H1 (cell line): ENCODE data around the gene DDI2. TPM values are rescaled to one million over a fixed set of nuclear protein-coding genes. Genes with fewer than 3 reads are reported as not detected.

ENCODE experiments used
- CTCF ChIA-PET: fragments of 300-600 bp; sonication (Branson Sonifier 250); formaldehyde crosslinking; loops from one replicate; lab custom pipeline; 2021; ENCODE audit not compliant: partially characterized antibody; lab: Charles Lee
- POLR2A ChIA-PET: fragments of 300-600 bp; sonication (Branson Sonifier 250); formaldehyde crosslinking; loops from one replicate; lab custom pipeline; 2021; ENCODE audit warnings: inconsistent platforms; ENCODE audit not compliant: partially characterized antibody; lab: Charles Lee
- DNase-seq, 2 experiments: peaks; one replicate each; pipeline versions ENCODE4 v3.0.0 to v3.0.0-alpha.2; 2010 to 2022; ENCODE audit warnings: low spot score in 2 of 2, low read depth in 1 of 2, mixed read lengths in 1 of 2
- FAIRE-seq: peaks from 2 replicates; lab custom pipeline; 2011; peaks lifted over from hg19 to GRCh38; lab: Jason Lieb, UNC
- H2AFZ ChIP-seq: 2 replicates; pipeline ENCODE4 v1.8.1; 2012; ENCODE audit warnings: low read length, inconsistent platforms
- H2AK5ac ChIP-seq: 2 replicates; pipeline ENCODE4 v1.6.1; 2013; ENCODE audit warnings: low read depth, low read length
- H2BK120ac ChIP-seq: replicated peaks from 2 replicates; pipeline ENCODE3; 2013; ENCODE audit warnings: low read depth, low read length, inconsistent platforms
- H2BK12ac ChIP-seq: 2 replicates; pipeline ENCODE4 v1.6.1; 2013; ENCODE audit warnings: low read depth, low read length
- H2BK15ac ChIP-seq: 2 replicates; pipeline ENCODE4 v1.6.1; 2013; ENCODE audit warnings: low read length
- H2BK20ac ChIP-seq: 2 replicates; pipeline ENCODE4 v1.6.1; 2013; ENCODE audit warnings: low read length
- H2BK5ac ChIP-seq: 2 replicates; pipeline ENCODE4 v1.6.1; 2013; ENCODE audit warnings: low read depth, low read length
- H3K14ac ChIP-seq: 2 replicates; pipeline ENCODE4 v1.6.1; 2013; ENCODE audit warnings: inconsistent platforms; ENCODE audit not compliant: insufficient read length
- H3K18ac ChIP-seq: 2 replicates; pipeline ENCODE4 v1.6.1; 2013; ENCODE audit warnings: low read length; ENCODE audit errors: extremely low read depth
- H3K23ac ChIP-seq: 2 replicates; pipeline ENCODE4 v1.6.1; 2013; ENCODE audit warnings: inconsistent platforms; ENCODE audit not compliant: insufficient read length
- H3K23me2 ChIP-seq: 2 replicates; pipeline ENCODE4 v1.6.1; 2013; ENCODE audit warnings: low read depth, low read length
- H3K27ac ChIP-seq: 2 replicates; pipeline ENCODE4 v1.6.1; 2011; ENCODE audit warnings: low read depth, low read length, inconsistent platforms
- H3K27me3 ChIP-seq, 4 experiments: replicated peaks in 1 of 4; 1 replicate in 1 of 4; 2 replicates in 3 of 4; pipeline versions ENCODE4 v1.6.1 to v1.8.1; 2011 to 2013; ENCODE audit warnings: low read length in 3 of 4, mild to moderate bottlenecking in 3 of 4, inconsistent platforms in 2 of 4, mixed read lengths in 2 of 4, moderate library complexity in 1 of 4; ENCODE audit not compliant: control insufficient read depth in 3 of 4, insufficient read depth in 3 of 4; ENCODE audit errors: extremely low read depth in 1 of 4
- H3K36me3 ChIP-seq, 4 experiments: 2 replicates each; pipeline versions ENCODE4 v1.6.1 to v1.8.1; 2011 to 2013; ENCODE audit warnings: mild to moderate bottlenecking in 4 of 4, low read length in 3 of 4, moderate library complexity in 2 of 4, control low read depth in 1 of 4, inconsistent platforms in 1 of 4; ENCODE audit not compliant: insufficient read depth in 4 of 4, control insufficient read depth in 2 of 4
- H3K4ac ChIP-seq: replicated peaks from 2 replicates; pipeline ENCODE3; 2013; ENCODE audit warnings: low read length, low read depth, mixed read lengths, inconsistent platforms; ENCODE audit not compliant: insufficient read length
- H3K4me1 ChIP-seq, 4 experiments: replicated peaks in 1 of 4; 1 replicate in 1 of 4; 2 replicates in 3 of 4; pipeline versions ENCODE4 v1.6.1 to v1.8.1; 2011 to 2013; ENCODE audit warnings: low read length in 3 of 4, inconsistent platforms in 2 of 4, mixed read lengths in 1 of 4; ENCODE audit not compliant: insufficient read depth in 4 of 4, control insufficient read depth in 3 of 4
- H3K4me2 ChIP-seq, 2 experiments: 2 replicates each; pipeline versions ENCODE4 v1.6.1 to v1.8.1; 2011 to 2013; ENCODE audit warnings: low read depth in 2 of 2, low read length in 2 of 2, control low read depth in 1 of 2, inconsistent platforms in 1 of 2, mild to moderate bottlenecking in 1 of 2; ENCODE audit not compliant: insufficient read depth in 1 of 2
- H3K4me3 ChIP-seq, 4 experiments: fragments of 200-600, 300-600 bp in 1 of 4; sonication (generic), shearing (Covaris generic), sonication (Bioruptor Twin) in 1 of 4; 2 replicates each; pipeline versions ENCODE4 v1.5.1 to v1.8.1; 2011 to 2016; ENCODE audit warnings: low read length in 4 of 4, low read depth in 3 of 4, control low read depth in 2 of 4, inconsistent platforms in 2 of 4, mild to moderate bottlenecking in 2 of 4, mixed read lengths in 1 of 4, moderate library complexity in 1 of 4; ENCODE audit not compliant: insufficient read depth in 2 of 4; ENCODE audit errors: extremely low read depth in 1 of 4
- H3K56ac ChIP-seq: replicated peaks from 2 replicates; pipeline ENCODE3; 2013; ENCODE audit warnings: low read depth, mild to moderate bottlenecking, mixed read lengths, low read length, inconsistent platforms; ENCODE audit not compliant: insufficient read length
- H3K79me1 ChIP-seq: 2 replicates; pipeline ENCODE4 v1.6.1; 2013; ENCODE audit warnings: low read depth, low read length, control low read depth
- H3K79me2 ChIP-seq, 2 experiments: 2 replicates each; pipeline versions ENCODE4 v1.6.1 to v1.8.1; 2012 to 2013; ENCODE audit warnings: low read length in 2 of 2, mild to moderate bottlenecking in 2 of 2, inconsistent platforms in 1 of 2; ENCODE audit not compliant: insufficient read depth in 2 of 2, control insufficient read depth in 1 of 2
- H3K9ac ChIP-seq, 4 experiments: replicated peaks in 1 of 4; 1 replicate in 1 of 4; 2 replicates in 3 of 4; pipeline versions ENCODE4 v1.6.1 to v1.8.1; 2011 to 2013; ENCODE audit warnings: low read depth in 3 of 4, low read length in 3 of 4, control low read depth in 2 of 4, mild to moderate bottlenecking in 2 of 4, moderate library complexity in 2 of 4, inconsistent platforms in 1 of 4; ENCODE audit errors: extremely low read depth in 1 of 4
- H3K9me3 ChIP-seq, 2 experiments: 2 replicates each; pipeline versions ENCODE4 v1.6.1 to v1.8.1; 2012 to 2013; ENCODE audit warnings: mild to moderate bottlenecking in 2 of 2, moderate library complexity in 2 of 2, control low read depth in 1 of 2, inconsistent platforms in 1 of 2, low read depth in 1 of 2, low read length in 1 of 2, mixed read lengths in 1 of 2; ENCODE audit not compliant: insufficient read depth in 2 of 2
- H4K20me1 ChIP-seq, 2 experiments: replicated peaks in 1 of 2; 2 replicates each; pipeline versions ENCODE3 to v1.8.1; 2011 to 2013; ENCODE audit warnings: inconsistent platforms in 2 of 2, low read length in 2 of 2, mild to moderate bottlenecking in 1 of 2; ENCODE audit not compliant: insufficient read depth in 2 of 2, control insufficient read depth in 1 of 2
- H4K5ac ChIP-seq: 2 replicates; pipeline ENCODE4 v1.6.1; 2013; ENCODE audit warnings: low read length, low read depth, mixed read lengths, inconsistent platforms; ENCODE audit not compliant: insufficient read length
- H4K8ac ChIP-seq: 2 replicates; pipeline ENCODE4 v1.8.0; 2013; ENCODE audit warnings: mild to moderate bottlenecking, moderate library complexity, low read length, inconsistent platforms; ENCODE audit not compliant: insufficient read depth; ENCODE audit errors: extremely low read depth
- H4K91ac ChIP-seq: replicated peaks from 2 replicates; pipeline ENCODE3; 2013; ENCODE audit warnings: low read length, mixed read lengths, inconsistent platforms; ENCODE audit not compliant: insufficient read length
- ATF2 ChIP-seq: IDR thresholded peaks from 2 replicates; pipeline ENCODE4 v1.6.1; 2012; ENCODE audit warnings: low read length, inconsistent platforms
- BACH1 ChIP-seq: IDR thresholded peaks from 2 replicates; pipeline ENCODE4 v1.6.1; 2012; ENCODE audit warnings: low read length, improper control_type of control experiment
- CBX5 ChIP-seq: fragments of 300-800, 300-1000 bp; sonication (generic); IDR thresholded peaks from 2 replicates; pipeline ENCODE4 v1.7.1; 2016; ENCODE audit warnings: antibody characterized with exemption, low read length, low read depth
- CREB1 ChIP-seq: IDR thresholded peaks from 2 replicates; pipeline ENCODE4 v1.6.1; 2012; ENCODE audit warnings: inconsistent platforms
- HDAC2 ChIP-seq, 2 experiments: fragments of 300-600 bp in 1 of 2; sonication (generic) in 1 of 2; IDR thresholded peaks; 2 replicates each; pipeline ENCODE4 v1.6.1; 2011 to 2012; ENCODE audit warnings: low read depth in 2 of 2, low read length in 2 of 2, mild to moderate bottlenecking in 2 of 2, moderate library complexity in 2 of 2, borderline replicate concordance in 1 of 2, inconsistent platforms in 1 of 2
- MAFK ChIP-seq: IDR thresholded peaks from 2 replicates; pipeline ENCODE4 v1.6.1; 2012; ENCODE audit warnings: low read depth, mild to moderate bottlenecking, improper control_type of control experiment, low read length
- RFX5 ChIP-seq: IDR thresholded peaks from 2 replicates; pipeline ENCODE4 v1.6.1; 2011; ENCODE audit warnings: low read depth, low read length, improper control_type of control experiment, borderline replicate concordance
- SIN3A ChIP-seq, 2 experiments: IDR thresholded peaks in 1 of 2; conservative IDR thresholded peaks in 1 of 2; 2 replicates each; pipeline ENCODE4 v1.6.1; 2011 to 2012; ENCODE audit warnings: low read length in 2 of 2, improper control_type of control experiment in 1 of 2, low read depth in 1 of 2, mild to moderate bottlenecking in 1 of 2
- SP2 ChIP-seq: IDR thresholded peaks from 2 replicates; pipeline ENCODE4 v1.6.1; 2012; ENCODE audit warnings: mild to moderate bottlenecking, low read length, inconsistent platforms
- TAF1 ChIP-seq: IDR thresholded peaks from 2 replicates; pipeline ENCODE4 v1.6.1; 2011; ENCODE audit warnings: mild to moderate bottlenecking, low read depth, low read length
- WGBS, 2 experiments: shearing (Covaris generic) in 1 of 2; methylation state at CpG; one replicate each; pipeline versions ENCODE4 v1.1.6 to v1.1.7; 2013 to 2015; ENCODE audit warnings: low lambda C conversion rate in 2 of 2, mixed read lengths in 2 of 2, inconsistent platforms in 1 of 2, low coverage in 1 of 2, missing lambda C conversion rate in 1 of 2; ENCODE audit not compliant: insufficient replicate concordance in 2 of 2, insufficient coverage in 1 of 2, insufficient read length in 1 of 2; ENCODE audit errors: extremely low coverage in 1 of 2, missing lambda C conversion rate in 1 of 2; 5-methylcytosine and 5-hydroxymethylcytosine counted together
- polyA plus RNA-seq, 7 experiments: library from polyadenylated mRNA; depleted of rRNA in 3 of 7; stranded (reverse) in 5 of 7; unstranded in 2 of 7; fragments of >200 nt in 5 of 7; fragments of 200-250 nt in 2 of 7; gene quantifications; 1 replicate in 5 of 7; 2 replicates in 1 of 7; 4 replicates in 1 of 7; pipeline versions ENCODE4 v1.2.1 to v1.2.3, GENCODE V29; 2011 to 2013; ENCODE audit warnings: missing spikeins in 2 of 7, mixed read lengths in 2 of 7
- total RNA-seq: library from RNA; stranded (reverse); fragmentation: NEBNext Ultra II Directional; extraction: Animal tissue kit (Norgen Biotek cat#: 25700); gene quantifications from 2 replicates; pipeline ENCODE4 v1.2.1, GENCODE V29; 2021
- TF ChIP-seq, protein P1 (sequence below): IDR thresholded peaks from 2 replicates; pipeline ENCODE4 v1.6.1; 2011; ENCODE audit warnings: low read length, improper control_type of control experiment

Gene DDI2
- total and polyA plus RNA-seq, 2 of the 8 experiments (the other 6 are each of a cell fraction or from before 2014, with no cell fraction given), result 7.7 to 38.3 TPM

GRCh38 chr1:15660151-15660550, 42.9 kb downstream of the DDI2 start:
- 93% methylated on average over 3 of the region's 3 CpGs; no CpG with 5 or more reads in 1 of the 2 experiments for WGBS, 2 experiments
- no peak overlapping the region for H4K5ac ChIP-seq
- H2BK120ac ChIP-seq, result no peak overlapping the region
- no peak overlapping the region for H2AK5ac ChIP-seq
- H3K36me3 ChIP-seq, result peaks cover 8 to 55% (median 30%) of the 10 kb centered on the region in 4 experiments
- H2BK20ac ChIP-seq, result no peak overlapping the region
- H3K4me3 ChIP-seq, result no peak overlapping the region
- no peak overlapping the region for H2AFZ ChIP-seq
- no peak for FAIRE-seq
- no peak overlapping the region for H4K8ac ChIP-seq
- H3K18ac ChIP-seq, result no peak overlapping the region
- no peak overlapping the region for H2BK15ac ChIP-seq
- H3K14ac ChIP-seq, result no peak overlapping the region
- no peak overlapping the region for H3K9ac ChIP-seq
- H3K4me1 ChIP-seq, result no peaks in the 10 kb centered on the region
- no peaks in the 10 kb centered on the region for H3K27me3 ChIP-seq
- no peak overlapping the region for H3K27ac ChIP-seq
- no peak overlapping the region for H2BK12ac ChIP-seq
- H3K79me1 ChIP-seq, result no peaks in the 10 kb centered on the region; the same call in 1 of the 2 replicates
- H3K79me2 ChIP-seq, result no peaks in the 10 kb centered on the region
- POLR2A ChIA-PET, result interaction anchor here (1.3 to 2.3 kb wide), 2 partner anchors 17 to 27 kb away, joined by 3 to 5 read pairs; no protein-coding TSS in a partner anchor
- no peak for DNase-seq
- CTCF ChIA-PET, result interaction anchor here (0.6 to 1.7 kb wide), 9 partner anchors 9 to 335 kb away, joined by 3 to 7 read pairs (median 4); no protein-coding TSS in a partner anchor
- no peak overlapping the region for H3K4ac ChIP-seq
- no peaks in the 10 kb centered on the region for H3K9me3 ChIP-seq
- H4K91ac ChIP-seq, result no peak overlapping the region
- no peak overlapping the region for H3K4me2 ChIP-seq
- no peaks in the 10 kb centered on the region for H4K20me1 ChIP-seq
- no peaks in the 10 kb centered on the region for H3K23me2 ChIP-seq
- no peak overlapping the region for H3K23ac ChIP-seq
- H2BK5ac ChIP-seq, result no peak overlapping the region
- H3K56ac ChIP-seq, result no peak overlapping the region
- TF ChIP-seq BACH1 (no peak), MAFK (no peak), TAF1 (no peak), SP2 (no peak), HDAC2 (IDR thresholded peaks at IDR 0.05; ENCODE audit: borderline replicate concordance in 1 of 2, low read depth in 2 of 2, low read length in 2 of 2) (no peak), SIN3A (conservative IDR thresholded peaks at IDR 0.05 in 1 of 2, IDR thresholded peaks at IDR 0.05 in 1 of 2; ENCODE audit: low read depth in 1 of 2, low read length in 2 of 2) (no peak), CREB1 (no peak), CBX5 (no peak), RFX5 (no peak), ATF2 (no peak)
- TF ChIP-seq, protein P1, sequence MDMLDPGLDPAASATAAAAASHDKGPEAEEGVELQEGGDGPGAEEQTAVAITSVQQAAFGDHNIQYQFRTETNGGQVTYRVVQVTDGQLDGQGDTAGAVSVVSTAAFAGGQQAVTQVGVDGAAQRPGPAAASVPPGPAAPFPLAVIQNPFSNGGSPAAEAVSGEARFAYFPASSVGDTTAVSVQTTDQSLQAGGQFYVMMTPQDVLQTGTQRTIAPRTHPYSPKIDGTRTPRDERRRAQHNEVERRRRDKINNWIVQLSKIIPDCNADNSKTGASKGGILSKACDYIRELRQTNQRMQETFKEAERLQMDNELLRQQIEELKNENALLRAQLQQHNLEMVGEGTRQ, result no peak
